Activated T-cell treated with anti-CD3 and anti-CD28 coated beads, Interleukin-2, amount 50 U/mL, for 24 hours (primary cell): ENCODE data around the gene LYZ.

Source experiments
- DNase-seq: peaks from one replicate; pipeline ENCODE4 v3.0.0-alpha.2; 2020
- H3K27ac Mint-ChIP-seq: 2 replicates; pipeline ENCODE4 v1.8.0; 2020; ENCODE audit warnings: mild to moderate bottlenecking, mixed read lengths
- H3K27me3 Mint-ChIP-seq: 2 replicates; pipeline ENCODE4 v1.8.0; 2020; ENCODE audit warnings: mixed read lengths
- H3K36me3 Mint-ChIP-seq: 2 replicates; pipeline ENCODE4 v1.8.0; 2020; ENCODE audit warnings: low read depth, mixed read lengths
- H3K4me1 Mint-ChIP-seq: 2 replicates; pipeline ENCODE4 v1.8.0; 2020; ENCODE audit warnings: low read depth, mixed read lengths
- H3K4me3 Mint-ChIP-seq: 2 replicates; pipeline ENCODE4 v1.8.0; 2020; ENCODE audit warnings: mild to moderate bottlenecking, moderate library complexity, mixed read lengths
- H3K9me3 Mint-ChIP-seq: 2 replicates; pipeline ENCODE4 v1.8.0; 2020; ENCODE audit warnings: mixed read lengths

Gene LYZ

GRCh38 chr12:69389831-69390230 lies 41.6 kb downstream of the LYZ start:
- Mint-ChIP-seq H3K36me3 (peaks cover 77% of the 10 kb centered on the region), H3K9me3 (no peaks in the 10 kb centered on the region), H3K27ac (no peak overlapping the region), H3K4me1 (peaks cover 28% of the 10 kb centered on the region), H3K4me3 (no peak overlapping the region), H3K27me3 (no peaks in the 10 kb centered on the region)
- no peak for DNase-seq

- Mint-ChIP-seq H3K4me3 (no peak overlapping the region), H3K9me3 (peaks cover 6% of the 10 kb centered on the region), H3K27ac (no peak overlapping the region), H3K27me3 (no peaks in the 10 kb centered on the region), H3K4me1 (peaks cover 18% of the 10 kb centered on the region), H3K36me3 (peaks cover 82% of the 10 kb centered on the region)
- no peak for DNase-seq
These were observed 44.2 kb downstream of the LYZ start for GRCh38 chr12:69392179-69392928.

- H3K9me3 Mint-ChIP-seq = peaks cover 8% of the 10 kb centered on the region
- DNase-seq = no peak
- H3K36me3 Mint-ChIP-seq = peaks cover 63% of the 10 kb centered on the region
- H3K4me1 Mint-ChIP-seq = peaks cover 16% of the 10 kb centered on the region
- H3K27ac Mint-ChIP-seq = no peak overlapping the region
- H3K4me3 Mint-ChIP-seq = no peak overlapping the region
- no peaks in the 10 kb centered on the region for H3K27me3 Mint-ChIP-seq
These were observed 47.9 kb downstream of the LYZ start for GRCh38 chr12:69396041-69396440.

- Mint-ChIP-seq H3K27ac (no peak overlapping the region), H3K4me1 (peaks cover 10% of the 10 kb centered on the region), H3K36me3 (peaks cover 54% of the 10 kb centered on the region), H3K27me3 (no peaks in the 10 kb centered on the region), H3K4me3 (no peak overlapping the region), H3K9me3 (peaks cover 8% of the 10 kb centered on the region)
- DNase-seq = no peak
These were observed 48.8 kb downstream of the LYZ start for GRCh38 chr12:69396963-69397362.

GRCh38 chr12:69397978-69398377 lies 49.8 kb downstream of the LYZ start:
- H3K36me3 Mint-ChIP-seq = peaks cover 44% of the 10 kb centered on the region
- no peak for DNase-seq
- peaks cover 8% of the 10 kb centered on the region for H3K9me3 Mint-ChIP-seq
- H3K4me3 Mint-ChIP-seq = no peak overlapping the region
- H3K4me1 Mint-ChIP-seq = peaks cover 1% of the 10 kb centered on the region
- H3K27me3 Mint-ChIP-seq = no peaks in the 10 kb centered on the region
- H3K27ac Mint-ChIP-seq = no peak overlapping the region

GRCh38 chr12:69401940-69402339 lies 53.8 kb downstream of the LYZ start:
- H3K36me3 Mint-ChIP-seq = peaks cover 15% of the 10 kb centered on the region
- H3K27ac Mint-ChIP-seq = no peak overlapping the region
- H3K4me3 Mint-ChIP-seq = no peak overlapping the region
- no peaks in the 10 kb centered on the region for H3K27me3 Mint-ChIP-seq
- H3K4me1 Mint-ChIP-seq = no peaks in the 10 kb centered on the region
- no peak for DNase-seq
- peaks cover 3% of the 10 kb centered on the region for H3K9me3 Mint-ChIP-seq
